ENCODE data around the gene TLK2.

TLK2 gene

DNA sequence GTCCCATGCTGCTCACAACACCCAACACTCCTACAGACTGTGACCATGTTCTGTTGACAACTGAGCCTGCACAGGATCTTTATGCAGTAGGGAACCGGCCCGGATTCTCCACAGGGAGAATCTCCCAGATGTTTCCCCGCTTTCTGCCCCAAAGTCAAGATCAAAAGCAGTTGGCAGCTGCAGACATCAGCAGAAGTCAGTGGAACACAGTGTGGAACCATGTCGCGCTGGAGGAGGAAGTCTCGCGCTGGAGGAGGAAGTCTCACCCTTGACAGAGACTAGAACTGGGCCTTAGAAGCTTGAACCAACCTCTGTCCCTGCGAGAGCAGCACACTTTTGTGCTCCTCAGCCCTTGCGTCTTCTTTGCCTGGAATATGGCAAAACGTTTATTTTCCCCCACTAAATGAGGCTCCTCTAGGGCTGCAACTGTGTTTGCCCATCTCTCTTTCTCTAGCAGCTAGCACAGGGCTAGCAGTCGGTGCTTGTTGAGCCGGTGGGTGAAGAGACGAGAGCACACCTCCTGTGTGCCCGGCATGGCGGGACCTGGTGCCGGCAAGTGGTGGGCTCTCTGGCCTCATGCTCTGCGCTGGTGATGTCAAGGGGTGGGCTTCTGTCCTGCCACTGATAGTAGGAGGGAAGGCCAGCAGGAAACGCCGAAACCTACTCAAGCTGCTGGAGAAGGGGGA lies 146.7 kb downstream of the TLK2 start:
- Histone ChIP-seq H3K4me1 (ENCODE audit: control insufficient read depth, insufficient read depth, low read length) (peaks cover 26% of the 10 kb centered on the region), H3K9ac (ENCODE audit: low read depth, low read length) (no peak overlapping the region), H3K36me3 (ENCODE audit: insufficient read depth, low read length) (peaks cover 4% of the 10 kb centered on the region), H3K27me3 (ENCODE audit: control insufficient read depth, insufficient read depth, low read length) (no peaks in the 10 kb centered on the region), H3K4me3 (ENCODE audit: low read length) (no peak overlapping the region), H3K9me3 (replicated peaks; ENCODE audit: low read length) (no peaks in the 10 kb centered on the region), H3K4me2 (ENCODE audit: low read length) (no peak overlapping the region)

DNA sequence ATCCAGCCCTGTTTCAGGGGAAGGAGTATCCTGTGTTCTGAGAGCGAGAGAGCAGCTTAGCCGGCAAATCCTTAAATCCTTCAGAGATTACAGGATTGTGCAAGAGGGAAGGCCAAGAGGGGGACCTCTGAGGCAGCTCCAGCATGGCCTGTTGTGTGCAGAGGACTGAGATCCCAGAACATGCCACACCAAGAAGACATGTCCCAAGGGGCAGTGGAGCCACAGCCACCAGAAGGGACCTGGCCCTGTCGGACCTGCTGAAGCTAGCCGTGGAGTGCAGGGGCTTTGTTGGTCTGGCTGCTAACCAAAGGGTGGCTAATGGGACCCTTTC lies 147.2 kb downstream of the TLK2 start:
- no peak overlapping the region for H3K4me2 ChIP-seq (ENCODE audit: low read length)

GRCh38 chr17:62626719-62627218 lies 148.1 kb downstream of the TLK2 start:
- H3K9ac ChIP-seq (ENCODE audit: low read depth, low read length): peak overlapping the region; percentile 88
- H3K36me3 ChIP-seq (ENCODE audit: insufficient read depth, low read length): peaks cover 12% of the 10 kb centered on the region
- peak overlapping the region; percentile 99 for H3K4me2 ChIP-seq (ENCODE audit: low read length)
- H3K4me3 ChIP-seq (ENCODE audit: low read length): peak overlapping the region; percentile 81
- H3K4me1 ChIP-seq (ENCODE audit: control insufficient read depth, insufficient read depth, low read length): peaks cover 41% of the 10 kb centered on the region
- H3K27me3 ChIP-seq (ENCODE audit: control insufficient read depth, insufficient read depth, low read length): no peaks in the 10 kb centered on the region
- H3K9me3 ChIP-seq (replicated peaks; ENCODE audit: low read length): no peaks in the 10 kb centered on the region

More for the DNA sequence above, 147.2 kb downstream of the TLK2 start:
- no peaks in the 10 kb centered on the region for H3K9me3 ChIP-seq (replicated peaks; ENCODE audit: low read length)
- H3K4me3 ChIP-seq (ENCODE audit: low read length): no peak overlapping the region
- no peak overlapping the region for H3K9ac ChIP-seq (ENCODE audit: low read depth, low read length)
- peaks cover 4% of the 10 kb centered on the region for H3K36me3 ChIP-seq (ENCODE audit: insufficient read depth, low read length)
- no peaks in the 10 kb centered on the region for H3K27me3 ChIP-seq (ENCODE audit: control insufficient read depth, insufficient read depth, low read length)
- H3K4me1 ChIP-seq (ENCODE audit: control insufficient read depth, insufficient read depth, low read length): peaks cover 31% of the 10 kb centered on the region

- Histone ChIP-seq H3K27me3 (ENCODE audit: control insufficient read depth, insufficient read depth, low read length) (no peaks in the 10 kb centered on the region), H3K4me1 (ENCODE audit: control insufficient read depth, insufficient read depth, low read length) (peaks cover 47% of the 10 kb centered on the region), H3K4me2 (ENCODE audit: low read length) (peak within 1 kb of the TSS; percentile 99), H3K9me3 (replicated peaks; ENCODE audit: low read length) (no peaks in the 10 kb centered on the region), H3K9ac (ENCODE audit: low read depth, low read length) (peak within 1 kb of the TSS; percentile 88), H3K4me3 (ENCODE audit: low read length) (peak within 1 kb of the TSS; percentile 81), H3K36me3 (ENCODE audit: insufficient read depth, low read length) (peaks cover 18% of the 10 kb centered on the region)
These were observed 148.7 kb downstream of the TLK2 start, which contains the start of gene MRC2 for GRCh38 chr17:62627219-62627903. TSS of gene MRC2 (plus strand) at chr17:62627670. CDS start at chr17:62627803, 133 bp downstream.

DNA sequence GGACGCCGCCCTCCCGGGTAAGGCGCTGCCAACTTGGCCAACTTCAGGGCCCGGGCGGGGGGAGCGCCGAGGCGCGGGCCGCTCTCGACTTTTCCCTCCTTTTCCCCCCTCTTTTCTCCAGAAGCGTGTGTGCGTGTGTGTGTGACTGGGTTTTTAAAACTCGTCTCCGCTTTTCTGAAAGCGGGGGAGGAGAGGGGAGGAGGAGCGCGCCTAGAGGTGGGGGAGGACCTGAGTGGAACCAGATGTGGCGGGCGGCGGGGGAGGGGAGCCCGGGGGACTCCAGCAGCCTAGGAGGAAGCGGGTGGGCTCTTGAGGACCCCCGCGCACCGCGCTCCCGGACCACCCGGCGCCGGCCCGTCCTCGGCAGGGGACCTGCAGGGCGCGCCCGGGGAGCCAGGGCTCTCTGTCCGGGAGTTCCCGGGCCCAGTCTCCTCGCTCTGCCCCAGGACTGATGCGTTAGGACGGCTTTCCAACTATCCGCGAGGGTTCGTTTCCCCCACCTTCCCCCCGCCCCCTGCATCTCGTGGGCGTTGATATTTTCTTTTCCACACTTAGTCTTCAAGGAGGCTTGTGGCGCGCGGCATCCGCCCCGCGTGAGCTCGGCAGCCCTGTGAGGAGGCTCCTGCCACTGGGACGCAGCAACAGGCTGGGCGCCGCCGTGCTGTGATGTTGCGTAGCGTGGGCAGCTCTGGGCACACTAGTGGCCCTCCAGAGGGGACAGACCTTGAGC lies 149.4 kb downstream of the TLK2 start:
- Histone ChIP-seq H3K4me1 (ENCODE audit: control insufficient read depth, insufficient read depth, low read length) (peaks cover 54% of the 10 kb centered on the region), H3K27me3 (ENCODE audit: control insufficient read depth, insufficient read depth, low read length) (no peaks in the 10 kb centered on the region), H3K36me3 (ENCODE audit: insufficient read depth, low read length) (peaks cover 22% of the 10 kb centered on the region), H3K4me3 (ENCODE audit: low read length) (peak overlapping the region; percentile 81), H3K9me3 (replicated peaks; ENCODE audit: low read length) (no peaks in the 10 kb centered on the region), H3K9ac (ENCODE audit: low read depth, low read length) (peak overlapping the region; percentile 88), H3K4me2 (ENCODE audit: low read length) (peak overlapping the region; percentile 99)

DNA sequence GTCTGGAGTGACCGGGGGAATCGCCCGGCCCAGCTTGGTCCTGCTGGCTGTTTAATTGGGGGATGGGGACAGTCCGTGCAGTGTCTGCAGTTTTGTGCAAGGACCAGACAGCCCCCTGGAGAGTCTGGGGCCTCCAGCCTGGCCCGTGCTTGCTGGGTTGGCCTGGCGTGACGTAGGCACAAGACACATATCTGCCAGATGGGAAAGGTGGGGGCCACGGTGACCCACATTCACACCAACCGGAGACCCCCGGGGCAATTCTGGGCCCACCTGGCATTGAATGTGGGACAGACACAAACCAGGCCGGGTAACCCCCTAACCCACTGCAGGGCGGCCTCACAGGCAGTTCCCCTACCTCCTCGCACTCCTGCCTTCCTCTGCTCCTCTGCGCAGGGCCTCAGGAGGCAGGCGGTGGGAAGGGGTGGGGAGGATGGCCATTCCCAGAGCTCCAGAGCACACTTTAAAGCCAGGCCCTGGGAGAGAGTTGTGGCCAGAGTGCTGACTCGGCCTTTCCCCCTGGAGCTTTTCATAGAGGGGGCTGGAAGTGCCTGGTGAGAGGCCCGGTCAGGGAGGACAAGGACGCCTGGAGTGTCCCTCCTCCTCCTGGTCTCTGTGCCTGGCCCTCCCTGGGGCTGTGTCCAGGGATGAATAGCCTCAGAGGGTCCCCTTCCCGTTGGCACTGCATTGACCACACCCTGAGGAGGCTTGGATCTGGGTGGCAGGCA lies 150.4 kb downstream of the TLK2 start:
- Histone ChIP-seq H3K9ac (ENCODE audit: low read depth, low read length) (peak overlapping the region; percentile 88), H3K4me1 (ENCODE audit: control insufficient read depth, insufficient read depth, low read length) (peaks cover 63% of the 10 kb centered on the region), H3K4me2 (ENCODE audit: low read length) (peak overlapping the region; percentile 99), H3K27me3 (ENCODE audit: control insufficient read depth, insufficient read depth, low read length) (no peaks in the 10 kb centered on the region), H3K4me3 (ENCODE audit: low read length) (peak overlapping the region; percentile 81), H3K9me3 (replicated peaks; ENCODE audit: low read length) (no peaks in the 10 kb centered on the region), H3K36me3 (ENCODE audit: insufficient read depth, low read length) (peaks cover 22% of the 10 kb centered on the region)

- Histone ChIP-seq H3K4me3 (ENCODE audit: low read length) (peak overlapping the region; percentile 81), H3K9ac (ENCODE audit: low read depth, low read length) (peak overlapping the region; percentile 88), H3K4me2 (ENCODE audit: low read length) (peak overlapping the region; percentile 99), H3K27me3 (ENCODE audit: control insufficient read depth, insufficient read depth, low read length) (no peaks in the 10 kb centered on the region), H3K9me3 (replicated peaks; ENCODE audit: low read length) (no peaks in the 10 kb centered on the region), H3K36me3 (ENCODE audit: insufficient read depth, low read length) (peaks cover 22% of the 10 kb centered on the region), H3K4me1 (ENCODE audit: control insufficient read depth, insufficient read depth, low read length) (peaks cover 64% of the 10 kb centered on the region)
These were observed 151.1 kb downstream of the TLK2 start for GRCh38 chr17:62629556-62630364.

DNA sequence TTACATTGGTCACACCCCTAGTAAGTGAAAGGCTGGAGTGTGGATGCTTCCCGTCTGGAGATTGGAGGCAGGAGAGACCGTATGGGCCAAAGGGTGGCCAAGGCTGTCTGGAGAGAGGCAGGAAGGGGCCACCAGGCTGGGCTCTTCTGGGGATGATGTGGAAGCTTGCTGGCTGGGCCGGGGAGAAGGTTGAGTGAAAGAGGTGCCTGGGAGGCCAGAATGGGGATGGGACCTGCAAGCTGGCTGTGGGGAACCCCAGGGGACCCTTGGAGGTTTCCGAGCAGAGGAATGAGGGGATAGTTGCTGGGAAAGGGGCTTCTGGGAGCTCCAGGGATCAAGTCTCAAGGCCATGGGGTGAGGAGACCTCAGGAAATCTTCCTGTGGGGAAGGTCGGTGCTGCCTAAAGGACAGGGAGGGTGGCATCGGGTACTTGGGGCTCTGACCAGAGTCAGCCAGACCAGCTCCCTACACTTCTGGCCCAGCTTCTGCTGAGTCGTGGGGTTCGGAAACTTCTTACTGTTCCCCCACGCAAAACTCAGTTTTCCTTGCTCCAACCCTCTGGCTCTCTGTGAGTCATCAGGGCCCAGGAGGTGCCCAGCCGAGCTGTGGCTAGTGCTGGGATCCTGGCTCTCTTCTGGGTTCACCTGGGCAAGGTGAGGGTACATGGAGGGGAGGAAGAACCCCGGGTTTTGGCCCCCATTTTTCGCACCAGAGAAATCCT lies 151.9 kb downstream of the TLK2 start:
- H3K9ac ChIP-seq (ENCODE audit: low read depth, low read length): peak overlapping the region; percentile 48
- peaks cover 64% of the 10 kb centered on the region for H3K4me1 ChIP-seq (ENCODE audit: control insufficient read depth, insufficient read depth, low read length)
- peak overlapping the region; percentile 81 for H3K4me3 ChIP-seq (ENCODE audit: low read length)
- H3K9me3 ChIP-seq (replicated peaks; ENCODE audit: low read length): no peaks in the 10 kb centered on the region
- no peaks in the 10 kb centered on the region for H3K27me3 ChIP-seq (ENCODE audit: control insufficient read depth, insufficient read depth, low read length)
- peak overlapping the region; percentile 99 for H3K4me2 ChIP-seq (ENCODE audit: low read length)
- H3K36me3 ChIP-seq (ENCODE audit: insufficient read depth, low read length): peaks cover 26% of the 10 kb centered on the region

- Histone ChIP-seq H3K9me3 (replicated peaks; ENCODE audit: low read length) (no peaks in the 10 kb centered on the region), H3K36me3 (ENCODE audit: insufficient read depth, low read length) (peaks cover 30% of the 10 kb centered on the region), H3K4me2 (ENCODE audit: low read length) (peak overlapping the region; percentile 99), H3K27me3 (ENCODE audit: control insufficient read depth, insufficient read depth, low read length) (no peaks in the 10 kb centered on the region), H3K9ac (ENCODE audit: low read depth, low read length) (no peak overlapping the region), H3K4me1 (ENCODE audit: control insufficient read depth, insufficient read depth, low read length) (peaks cover 58% of the 10 kb centered on the region), H3K4me3 (ENCODE audit: low read length) (peak overlapping the region; percentile 81)
These were observed 152.7 kb downstream of the TLK2 start for GRCh38 chr17:62631086-62631935.
